Measurements from ENCODE around the gene CTNND1. TPM values are rescaled to one million over a fixed set of nuclear protein-coding genes. Genes with fewer than 3 reads are reported as not detected.

The CTNND1 gene
- total RNA-seq, 4 donors from 2014 or later, result 85.5 to 174 (median 105) TPM

GRCh38 chr11:57785072-57785471 lies 23.5 kb downstream of the CTNND1 start:
- ATAC-seq (ENCODE audit: low FRiP score), result no peak
- no peak for TF ChIP-seq CTCF (IDR thresholded peaks at IDR 0.05)
- no peak for DNase-seq (ENCODE audit: low spot score)

DNA sequence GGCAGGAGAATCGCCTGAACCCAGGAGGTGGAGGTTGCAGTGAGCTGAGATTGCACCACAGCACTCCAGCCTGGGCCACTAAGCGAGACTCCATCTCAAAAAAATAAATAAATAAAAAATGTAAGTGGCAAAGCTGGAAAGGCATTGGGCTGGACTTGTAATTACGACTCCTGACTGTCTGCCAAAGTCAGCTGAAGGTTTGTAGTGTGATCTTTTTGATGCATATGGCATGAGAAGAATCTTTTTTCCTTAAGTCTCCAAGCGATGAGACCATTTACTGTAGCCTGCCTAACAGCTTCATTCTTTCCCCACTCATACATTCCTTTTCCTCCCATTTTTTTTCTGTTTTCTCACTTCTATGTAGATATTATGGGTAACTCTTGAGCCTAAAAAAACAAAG lies 24.8 kb downstream of the CTNND1 start:
- no peak for ATAC-seq (ENCODE audit: low FRiP score)
- no peak for TF ChIP-seq CTCF (IDR thresholded peaks at IDR 0.05)
- DNase-seq (ENCODE audit: low spot score), result no peak

GRCh38 chr11:57787006-57787604 lies 25.5 kb downstream of the CTNND1 start:
- ATAC-seq (ENCODE audit: low FRiP score) (no peak), DNase-seq (ENCODE audit: low spot score) (no peak)
- no peak for TF ChIP-seq CTCF (IDR thresholded peaks at IDR 0.05)

DNA sequence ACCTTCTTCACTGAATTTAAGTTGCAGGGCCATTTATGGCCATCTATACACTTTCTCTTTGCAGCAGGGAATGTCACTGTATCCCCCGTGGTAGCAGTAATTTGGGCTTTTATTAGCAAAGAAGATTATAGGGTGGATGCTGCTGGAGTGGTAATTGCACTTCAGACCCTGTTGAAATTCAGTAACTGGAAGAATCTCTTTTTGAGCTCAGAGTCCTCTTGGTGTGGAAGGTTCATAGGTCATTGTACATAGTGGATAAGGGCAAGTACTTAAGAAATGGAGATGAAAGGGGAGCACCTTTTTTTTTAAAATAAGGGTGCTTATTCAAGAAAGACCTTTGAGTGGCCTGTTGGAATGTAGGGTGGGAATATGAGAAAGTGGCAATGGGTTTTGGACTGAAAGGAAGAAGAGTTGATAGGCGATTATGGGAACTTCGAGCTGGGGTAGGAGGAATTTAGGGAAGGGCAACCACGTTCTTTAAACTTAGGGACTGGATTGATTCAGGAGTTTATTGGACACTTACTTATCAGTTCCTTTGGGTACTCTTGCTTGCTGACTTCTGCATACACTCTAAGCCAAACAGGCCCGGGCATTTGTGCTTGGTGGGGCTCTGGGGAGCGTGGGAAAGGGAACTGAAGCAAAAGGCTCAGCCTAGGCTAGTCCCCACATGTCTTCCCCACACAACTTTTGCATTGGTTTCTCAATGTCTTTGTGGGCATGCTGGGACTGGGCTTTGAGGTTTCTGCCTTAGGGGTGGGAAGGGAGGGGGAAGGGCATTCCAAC lies 26.5 kb downstream of the CTNND1 start:
- DNase-seq (ENCODE audit: low spot score) (no peak), ATAC-seq (ENCODE audit: low FRiP score) (no peak)
- TF ChIP-seq CTCF (IDR thresholded peaks at IDR 0.05), result no peak

DNA sequence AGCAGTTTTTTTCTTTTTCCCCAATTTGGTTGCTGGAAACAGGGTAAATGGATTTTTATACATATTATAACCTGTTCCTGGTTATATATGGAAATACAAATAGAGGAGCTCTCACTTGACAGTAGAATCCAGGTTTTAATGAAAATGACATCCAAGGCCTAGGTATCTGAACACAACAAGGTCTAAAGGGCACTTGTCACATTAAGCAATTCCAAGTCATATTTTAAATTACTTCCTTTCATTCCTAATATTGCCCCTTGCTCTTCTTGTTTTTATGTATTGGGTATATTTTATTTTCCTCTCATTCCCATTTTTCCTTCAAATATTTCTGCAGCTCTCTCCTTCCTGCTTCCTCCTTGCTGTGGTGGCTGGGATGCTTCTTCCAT lies 27.1 kb downstream of the CTNND1 start:
- DNase-seq (ENCODE audit: low spot score) (no peak), ATAC-seq (ENCODE audit: low FRiP score) (no peak)
- TF ChIP-seq CTCF (IDR thresholded peaks at IDR 0.05), result no peak

DNA sequence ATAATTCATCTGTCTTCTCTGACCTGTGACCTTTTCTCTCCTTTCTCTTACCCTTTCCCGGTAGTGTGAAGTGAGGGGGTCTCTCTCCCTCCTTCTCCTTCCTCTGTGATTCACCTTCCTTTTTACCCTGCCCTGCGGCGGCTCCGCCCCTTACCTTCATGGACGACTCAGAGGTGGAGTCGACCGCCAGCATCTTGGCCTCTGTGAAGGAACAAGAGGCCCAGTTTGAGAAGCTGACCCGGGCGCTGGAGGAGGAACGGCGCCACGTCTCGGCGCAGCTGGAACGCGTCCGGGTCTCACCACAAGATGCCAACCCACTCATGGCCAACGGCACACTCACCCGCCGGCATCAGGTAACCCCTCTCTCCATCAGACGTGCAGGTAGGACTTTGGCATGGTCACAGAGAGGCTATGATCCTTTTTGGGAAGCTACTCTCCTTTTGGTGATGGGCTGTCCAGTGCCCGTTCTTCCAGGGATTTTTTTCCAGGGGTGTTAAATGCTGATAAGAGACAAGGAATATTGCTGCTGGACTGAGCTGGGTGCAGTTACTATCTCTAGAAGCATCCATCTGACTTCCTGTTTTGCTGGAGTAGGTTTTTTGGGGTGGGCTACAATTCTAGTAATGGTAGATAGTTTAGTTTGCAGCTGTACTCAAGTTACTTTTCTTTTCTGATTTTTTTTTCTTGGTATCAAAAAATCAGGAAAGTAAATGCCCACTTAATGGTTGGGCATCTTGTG lies 29.9 kb downstream of the CTNND1 start:
- DNase-seq (ENCODE audit: low spot score) (no peak), ATAC-seq (ENCODE audit: low FRiP score) (no peak)
- TF ChIP-seq CTCF (IDR thresholded peaks at IDR 0.05), result no peak
